GM23248 (cell line): ENCODE measurements around the gene SLC35E2B.
"Not testable (repeated sequence)": the region's sequence is repeated elsewhere in the genome, so short reads cannot be mapped to it uniquely, and the experiment has no call there.

Experiments
- EZH2 ChIP-seq: fragments of 200-600 bp; sonication (generic); IDR thresholded peaks from 2 replicates; pipeline ENCODE4 v1.6.1; 2018; ENCODE audit warnings: antibody characterized with exemption, mild to moderate bottlenecking; ENCODE audit not compliant: insufficient read depth, poor library complexity, severe bottlenecking
- EZH2phosphoT487 ChIP-seq: fragments of 200-600 bp; sonication (generic); IDR thresholded peaks from 2 replicates; pipeline ENCODE4 v1.6.1; 2018; ENCODE audit warnings: antibody characterized with exemption, moderate library complexity, mild to moderate bottlenecking, low read depth; ENCODE audit not compliant: insufficient read depth

GRCh38 chr1:1634613-1635012 lies 58.0 kb downstream of the SLC35E2B start:
- TF ChIP-seq EZH2, EZH2phosphoT487: not testable (repeated sequence)
